ENCODE data around the gene PEMT. TPM values are rescaled to one million over a fixed set of nuclear protein-coding genes. Genes with fewer than 3 reads are reported as not detected.

Gene PEMT
- total RNA-seq, 1 experiment from 2014 or later = 29.5 TPM

DNA sequence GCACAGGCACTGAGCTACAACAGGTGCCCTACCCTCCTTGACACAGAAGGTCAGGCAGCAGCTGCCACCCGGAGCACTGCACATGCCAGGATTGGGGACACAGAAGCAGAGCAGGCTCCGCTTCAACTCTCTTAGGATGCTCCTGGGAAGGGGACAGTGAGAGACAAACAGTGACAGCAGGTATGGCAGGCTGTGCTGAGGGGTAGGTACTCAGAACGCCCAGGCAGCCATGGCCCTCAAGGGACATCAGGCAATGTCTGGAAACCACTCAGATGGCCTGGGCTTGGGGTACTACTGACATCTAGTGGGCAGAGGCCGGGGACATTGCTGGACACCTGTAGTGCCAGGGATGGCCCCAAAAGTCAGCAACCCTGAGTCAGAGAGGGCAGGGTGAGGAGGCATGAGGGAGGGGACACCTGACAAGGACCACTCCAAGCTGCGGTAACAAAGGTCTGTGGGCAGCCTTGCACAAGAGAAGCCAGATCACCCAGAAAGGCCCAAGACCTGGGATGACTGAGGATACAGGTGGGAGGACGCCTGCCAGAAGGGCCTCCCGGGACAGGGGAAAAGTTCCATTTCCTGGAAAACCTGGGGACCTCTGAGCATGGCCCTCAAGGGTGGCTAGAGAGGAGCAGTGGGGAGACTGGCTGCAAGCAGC, 21.2 kb downstream of the PEMT start:
- intact Hi-C loops (cut with micrococcal nuclease; ENCODE audit: unreplicated experiment) = loop anchor here (1.0 to 5.0 kb wide), 5 partner anchors 42 to 214 kb away; partner anchors contain the start of gene RASD1
- no peak overlapping the region for H3K4me3 Mint-ChIP-seq (ENCODE audit: unreplicated experiment)
- CTCF ChIA-PET = interaction anchor here (0.6 to 4.3 kb wide), 4 partner anchors 26 to 74 kb away, joined by 3 to 52 read pairs (median 6); partner anchors contain the start of gene RASD1

DNA sequence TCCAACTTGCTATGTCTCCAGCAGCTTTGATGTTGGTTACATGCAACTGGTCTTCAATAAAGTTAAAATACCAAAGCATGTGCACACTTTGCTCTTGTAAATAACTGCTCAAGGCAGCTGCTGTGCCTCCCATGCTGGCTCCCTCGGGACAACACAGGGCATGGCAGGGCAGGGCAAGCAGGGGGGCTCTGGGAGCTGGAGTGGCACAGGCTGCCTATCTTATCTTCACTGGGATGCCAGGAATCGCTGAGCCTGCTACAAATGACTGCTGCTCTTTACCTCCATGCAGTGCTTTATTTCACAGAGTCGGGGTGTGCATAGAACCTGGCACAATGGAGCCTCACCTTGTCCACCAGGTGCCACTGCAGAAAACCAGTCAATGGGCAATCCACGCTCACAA, 21.8 kb downstream of the PEMT start:
- Histone ChIP-seq H3K4me3 (ENCODE audit: low read depth, low read length) (no peak overlapping the region), H3K27me3 (replicated peaks; ENCODE audit: control insufficient read depth, insufficient read depth, low read length) (no peaks in the 10 kb centered on the region), H3K4me1 (peaks cover 17% of the 10 kb centered on the region), H3K9me3 (no peaks in the 10 kb centered on the region), H3K36me3 (ENCODE audit: control insufficient read depth, insufficient read depth, low read length) (no peaks in the 10 kb centered on the region; the same call in 1 of the 2 replicates)
- peaks cover 12% of the 10 kb centered on the region for H3K4me1 Mint-ChIP-seq (ENCODE audit: low read depth, unreplicated experiment)
- no TSS peak for BruUV-seq (replicated peaks)
- ChIA-PET CTCF (interaction anchor here (0.6 to 4.3 kb wide), 4 partner anchors 8 to 73 kb away, joined by 3 to 52 read pairs (median 4); partner anchors contain the start of gene RASD1), POLR2A (no interaction called here)
- no peak for DNase-seq
- no peaks in the 10 kb centered on the region for H3K36me3 Mint-ChIP-seq (ENCODE audit: insufficient read depth, unreplicated experiment)
- H3K27me3 Mint-ChIP-seq (ENCODE audit: insufficient read depth, unreplicated experiment) = no peaks in the 10 kb centered on the region
- H3K9me3 Mint-ChIP-seq (ENCODE audit: unreplicated experiment) = no peaks in the 10 kb centered on the region
- intact Hi-C loops (cut with micrococcal nuclease; ENCODE audit: unreplicated experiment) = loop anchor here (1.0 to 5.0 kb wide), 5 partner anchors 43 to 213 kb away; partner anchors contain the start of gene RASD1
- TF ChIP-seq, protein P1, sequence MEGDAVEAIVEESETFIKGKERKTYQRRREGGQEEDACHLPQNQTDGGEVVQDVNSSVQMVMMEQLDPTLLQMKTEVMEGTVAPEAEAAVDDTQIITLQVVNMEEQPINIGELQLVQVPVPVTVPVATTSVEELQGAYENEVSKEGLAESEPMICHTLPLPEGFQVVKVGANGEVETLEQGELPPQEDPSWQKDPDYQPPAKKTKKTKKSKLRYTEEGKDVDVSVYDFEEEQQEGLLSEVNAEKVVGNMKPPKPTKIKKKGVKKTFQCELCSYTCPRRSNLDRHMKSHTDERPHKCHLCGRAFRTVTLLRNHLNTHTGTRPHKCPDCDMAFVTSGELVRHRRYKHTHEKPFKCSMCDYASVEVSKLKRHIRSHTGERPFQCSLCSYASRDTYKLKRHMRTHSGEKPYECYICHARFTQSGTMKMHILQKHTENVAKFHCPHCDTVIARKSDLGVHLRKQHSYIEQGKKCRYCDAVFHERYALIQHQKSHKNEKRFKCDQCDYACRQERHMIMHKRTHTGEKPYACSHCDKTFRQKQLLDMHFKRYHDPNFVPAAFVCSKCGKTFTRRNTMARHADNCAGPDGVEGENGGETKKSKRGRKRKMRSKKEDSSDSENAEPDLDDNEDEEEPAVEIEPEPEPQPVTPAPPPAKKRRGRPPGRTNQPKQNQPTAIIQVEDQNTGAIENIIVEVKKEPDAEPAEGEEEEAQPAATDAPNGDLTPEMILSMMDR (IDR thresholded peaks at IDR 0.05; ENCODE audit: insufficient read depth in 1 of 2, low read depth in 1 of 2, low read length in 1 of 2, severe bottlenecking in 1 of 2, unreplicated experiment in 1 of 2) = no peak
- peak overlapping the region; percentile 76 for H3K27ac Mint-ChIP-seq (ENCODE audit: unreplicated experiment)
- no peak overlapping the region for H3K4me3 Mint-ChIP-seq (ENCODE audit: unreplicated experiment)

More for the DNA sequence above, 21.2 kb downstream of the PEMT start:
- no TSS peak for BruUV-seq (replicated peaks)
- Histone ChIP-seq H3K27me3 (replicated peaks; ENCODE audit: control insufficient read depth, insufficient read depth, low read length) (no peaks in the 10 kb centered on the region), H3K4me3 (ENCODE audit: low read depth, low read length) (no peak overlapping the region), H3K36me3 (ENCODE audit: control insufficient read depth, insufficient read depth, low read length) (no peaks in the 10 kb centered on the region), H3K9me3 (no peaks in the 10 kb centered on the region), H3K4me1 (peaks cover 17% of the 10 kb centered on the region)
- Mint-ChIP-seq H3K27ac (ENCODE audit: unreplicated experiment) (peak overlapping the region; percentile 84), H3K4me1 (ENCODE audit: low read depth, unreplicated experiment) (peaks cover 12% of the 10 kb centered on the region), H3K36me3 (ENCODE audit: insufficient read depth, unreplicated experiment) (no peaks in the 10 kb centered on the region), H3K27me3 (ENCODE audit: insufficient read depth, unreplicated experiment) (no peaks in the 10 kb centered on the region), H3K9me3 (ENCODE audit: unreplicated experiment) (no peaks in the 10 kb centered on the region)
- peak; percentile 72 to 81 for DNase-seq
- POLR2A ChIA-PET = no interaction called here
- TF ChIP-seq, protein P1 (IDR thresholded peaks at IDR 0.05; ENCODE audit: insufficient read depth in 1 of 2, low read depth in 1 of 2, low read length in 1 of 2, severe bottlenecking in 1 of 2, unreplicated experiment in 1 of 2) = peak; percentile 71 to 84

DNA sequence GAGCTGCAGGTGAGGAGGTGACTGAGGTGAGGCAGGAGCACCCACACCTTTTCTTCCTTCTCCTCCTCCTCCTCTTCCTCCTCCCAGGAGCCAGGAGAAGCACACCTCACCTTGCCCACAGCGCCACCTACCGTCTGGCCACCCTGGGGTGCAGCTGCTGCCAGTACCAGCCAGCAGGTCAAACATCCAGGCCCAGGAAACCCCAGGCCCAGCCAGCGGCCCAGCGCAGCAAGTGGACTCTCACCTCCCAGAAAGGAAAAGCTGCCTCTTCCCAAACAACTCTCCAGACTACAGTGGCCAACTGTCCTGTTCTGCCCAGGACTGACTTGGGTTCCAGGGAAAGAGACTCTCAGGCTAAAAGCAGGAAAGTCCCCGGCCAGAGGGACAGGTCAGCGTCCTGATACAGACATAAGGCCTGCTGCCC, 22.7 kb downstream of the PEMT start:
- Histone ChIP-seq H3K27me3 (replicated peaks; ENCODE audit: control insufficient read depth, insufficient read depth, low read length) (no peaks in the 10 kb centered on the region), H3K4me3 (ENCODE audit: low read depth, low read length) (no peak overlapping the region), H3K36me3 (ENCODE audit: control insufficient read depth, insufficient read depth, low read length) (no peaks in the 10 kb centered on the region; the same call in 1 of the 2 replicates), H3K9me3 (no peaks in the 10 kb centered on the region), H3K4me1 (peaks cover 17% of the 10 kb centered on the region)
- TF ChIP-seq, protein P1 (IDR thresholded peaks at IDR 0.05; ENCODE audit: insufficient read depth in 1 of 2, low read depth in 1 of 2, low read length in 1 of 2, severe bottlenecking in 1 of 2, unreplicated experiment in 1 of 2) = peak; percentile 93 to 95
- BruUV-seq (replicated peaks) = no TSS peak
- no peak overlapping the region for H3K4me3 Mint-ChIP-seq (ENCODE audit: unreplicated experiment)
- no peaks in the 10 kb centered on the region for H3K9me3 Mint-ChIP-seq (ENCODE audit: unreplicated experiment)
- POLR2A ChIA-PET = no interaction called here
- peak; percentile 85 to 92 for DNase-seq
- H3K27me3 Mint-ChIP-seq (ENCODE audit: insufficient read depth, unreplicated experiment) = no peaks in the 10 kb centered on the region
- H3K4me1 Mint-ChIP-seq (ENCODE audit: low read depth, unreplicated experiment) = peaks cover 12% of the 10 kb centered on the region
- H3K27ac Mint-ChIP-seq (ENCODE audit: unreplicated experiment) = peak overlapping the region; percentile 76
- intact Hi-C loops (cut with micrococcal nuclease; ENCODE audit: unreplicated experiment) = loop anchor here (1.0 kb wide), 2 partner anchors 30 to 67 kb away; no protein-coding TSS in a partner anchor
- no peaks in the 10 kb centered on the region for H3K36me3 Mint-ChIP-seq (ENCODE audit: insufficient read depth, unreplicated experiment)
- CTCF ChIA-PET = interaction anchor here (1.0 to 4.3 kb wide), 8 partner anchors 9 to 214 kb away, joined by 3 to 52 read pairs (median 6); partner anchors contain the start of gene RASD1
